ENCODE data around the gene SMIM33.
"Not testable (repeated sequence)": the region's sequence is repeated elsewhere in the genome, so short reads cannot be mapped to it uniquely, and the experiment has no call there.

- peak; percentile 75 to 86 (median 78) for TF ChIP-seq CTCF (IDR thresholded peaks at IDR 0.05)
- TF ChIP-seq POLR2A (IDR thresholded peaks at IDR 0.05): not testable (repeated sequence)
Observed at GRCh38 chr5:139513434-139513833, 42.6 kb downstream of the SMIM33 start.

Measured in right lobe of liver (tissue), 4 donors.